ENCODE measurements around the gene CRLF1.
A peak's percentile ranks its signal among the peaks of the same experiment; 100 is the strongest.

The CRLF1 gene

DNA sequence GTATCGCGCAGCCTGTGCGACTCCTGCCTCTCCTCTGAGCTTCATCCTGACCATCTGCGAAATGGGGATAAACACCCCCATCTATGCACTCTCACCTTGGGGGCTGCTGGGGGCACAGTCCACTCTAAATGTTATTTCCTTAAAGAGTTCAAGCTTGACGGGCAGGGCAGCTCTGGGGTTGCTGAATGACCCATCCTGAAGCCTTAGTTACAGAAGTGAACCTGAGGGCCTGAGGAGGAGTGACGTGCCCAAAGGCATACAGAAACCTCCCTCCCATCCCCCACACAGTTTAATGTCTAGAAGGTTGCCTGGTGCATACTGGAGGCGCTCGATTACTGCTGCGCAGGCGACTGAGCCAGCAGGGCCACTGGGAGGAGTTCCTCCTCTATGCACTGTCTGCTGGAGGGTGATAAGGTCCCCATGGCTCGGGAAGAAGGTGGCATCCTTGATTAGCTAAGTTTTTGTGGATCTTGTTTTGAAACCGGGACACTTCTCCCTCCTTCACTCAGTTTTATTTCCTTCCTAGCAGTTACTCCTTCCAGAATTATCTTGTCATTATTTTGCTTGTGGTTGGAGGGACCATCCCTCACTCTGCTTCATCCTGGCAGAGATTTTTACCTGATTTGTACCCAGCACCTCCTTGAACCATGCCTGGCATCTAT, 62.7 kb downstream of the CRLF1 start:
- DNase-seq = peak; percentile 100
